GM12878 (cell line): ENCODE data around the gene TMEM61. TPM values are rescaled to one million over a fixed set of nuclear protein-coding genes. Genes with fewer than 3 reads are reported as not detected.

Experiments used
- ATAC-seq: fragments of 200-7000 bp; cut with Tn5 transposase; 3 replicates; pipeline ENCODE4 v1.9.1; 2020; ENCODE audit warnings: mild to moderate bottlenecking, moderate library complexity
- BruUV-seq: library from RNA; stranded (reverse); fragments of 400-500 nt; replicated peaks from 2 replicates; lab custom pipeline; 2021; lab: Mats Ljungman, UMichigan
- CTCF ChIA-PET: fragments of 300-600 bp; sonication (Branson Sonifier 250); formaldehyde crosslinking; extraction: SDS; loops from one replicate; lab custom pipeline; 2021; ENCODE audit warnings: inconsistent platforms; lab: Yijun Ruan, JAX
- POLR2A ChIA-PET: fragments of 350-600 bp; formaldehyde crosslinking; extraction: SDS; loops from one replicate; lab custom pipeline; 2021; ENCODE audit warnings: inconsistent platforms; lab: Charles Lee
- RAD21 ChIA-PET: fragments of 300-600 bp; sonication (Branson Sonifier 250); formaldehyde crosslinking; loops from one replicate; lab custom pipeline; 2023; ENCODE audit warnings: antibody characterized with exemption; ENCODE audit not compliant: unreplicated experiment; lab: Charles Lee
- SMC1A ChIA-PET: fragments of 300-600 bp; sonication (Branson Sonifier 250); formaldehyde crosslinking; loops from one replicate; lab custom pipeline; 2023; ENCODE audit not compliant: unreplicated experiment, uncharacterized antibody; lab: Charles Lee
- DNase-seq: peaks from one replicate; pipeline ENCODE4 v3.0.0-alpha.2; 2011; ENCODE audit warnings: low read depth, low spot score
- FAIRE-seq: peaks from 3 replicates; lab custom pipeline; 2011; peaks lifted over from hg19 to GRCh38; lab: Jason Lieb, UNC
- H2AFZ ChIP-seq: 2 replicates; pipeline ENCODE4 v1.6.0; 2011; ENCODE audit warnings: low read depth, low read length, control low read depth; ENCODE audit not compliant: control insufficient read depth
- H3K27ac ChIP-seq: 2 replicates; pipeline ENCODE4 v1.5.1; 2011; ENCODE audit warnings: control low read depth; ENCODE audit not compliant: control insufficient read depth, insufficient read depth
- H3K27me3 ChIP-seq, 2 experiments: replicated peaks in 1 of 2; 2 replicates each; pipeline versions ENCODE4 v1.6.0 to v1.6.1; 2011; ENCODE audit warnings: low read length in 1 of 2; ENCODE audit not compliant: control insufficient read depth in 2 of 2, insufficient read depth in 2 of 2
- H3K36me3 ChIP-seq, 2 experiments: 2 replicates each; pipeline ENCODE4 v1.5.1; 2011; ENCODE audit warnings: low read length in 1 of 2; ENCODE audit not compliant: control insufficient read depth in 2 of 2, insufficient read depth in 2 of 2
- H3K4me1 ChIP-seq: 2 replicates; pipeline ENCODE4 v1.6.1; 2011; ENCODE audit warnings: mild to moderate bottlenecking, low read length, moderate library complexity, mixed read lengths; ENCODE audit not compliant: control insufficient read depth, insufficient read depth
- H3K4me2 ChIP-seq: 2 replicates; pipeline ENCODE4 v1.6.0; 2011; ENCODE audit warnings: control low read depth; ENCODE audit not compliant: control insufficient read depth, insufficient read depth
- H3K4me3 ChIP-seq: fragments of 200-600 bp; sonication (generic); 2 replicates; pipeline ENCODE4 v1.5.1; 2016
- H3K79me2 ChIP-seq: 2 replicates; pipeline ENCODE4 v1.6.0; 2011; ENCODE audit warnings: low read length; ENCODE audit not compliant: control insufficient read depth, insufficient read depth
- H3K9ac ChIP-seq: 2 replicates; pipeline ENCODE4 v1.8.0; 2011; ENCODE audit warnings: low read length, control low read depth, mixed read lengths; ENCODE audit not compliant: control insufficient read depth, insufficient read depth
- H3K9me3 ChIP-seq: replicated peaks from 3 replicates; pipeline ENCODE4 v1.5.1; 2011; ENCODE audit warnings: mild to moderate bottlenecking, low read length; ENCODE audit not compliant: control insufficient read depth, insufficient read depth
- H4K20me1 ChIP-seq: 2 replicates; pipeline ENCODE4 v1.6.0; 2011; ENCODE audit not compliant: control insufficient read depth, insufficient read depth
- BHLHE40 ChIP-seq, 2 experiments: fragments of 450-650 bp in 1 of 2; IDR thresholded peaks; 2 replicates each; pipeline ENCODE4 v1.6.1; 2011 to 2017; ENCODE audit warnings: low read depth in 2 of 2, borderline replicate concordance in 1 of 2, improper control_type of control experiment in 1 of 2, low read length in 1 of 2, mild to moderate bottlenecking in 1 of 2
- CBX3 ChIP-seq: fragments of 200-600 bp; sonication (generic); IDR thresholded peaks from 2 replicates; pipeline ENCODE4 v1.6.1; 2016; ENCODE audit warnings: low read depth, borderline replicate concordance
- EZH2 ChIP-seq: IDR thresholded peaks from 2 replicates; pipeline ENCODE4 v1.6.1; 2012; ENCODE audit warnings: low read depth, mild to moderate bottlenecking, control low read depth, inconsistent platforms, low read length, borderline replicate concordance; ENCODE audit not compliant: control insufficient read depth
- HDGF ChIP-seq: fragments of 450-650 bp; IDR thresholded peaks from 2 replicates; pipeline ENCODE4 v1.6.1; 2016; ENCODE audit warnings: antibody characterized with exemption
- PAX8 ChIP-seq: fragments of 450-650 bp; IDR thresholded peaks from 2 replicates; pipeline ENCODE4 v1.6.1; 2017; ENCODE audit warnings: mild to moderate bottlenecking, moderate library complexity
- REST ChIP-seq: IDR thresholded peaks from 2 replicates; pipeline ENCODE4 v1.6.1; 2012; ENCODE audit warnings: mild to moderate bottlenecking, low read depth, low read length
- SMC3 ChIP-seq: IDR thresholded peaks from 2 replicates; pipeline ENCODE4 v1.6.1; 2011; ENCODE audit warnings: low read length, improper control_type of control experiment, borderline replicate concordance
- ZNF207 ChIP-seq: fragments of 450-650 bp; IDR thresholded peaks from 2 replicates; pipeline ENCODE4 v1.6.1; 2014; ENCODE audit warnings: antibody characterized with exemption, mild to moderate bottlenecking, borderline replicate concordance
- WGBS: methylation state at CpG from one replicate; pipeline ENCODE4 v1.1.6; 2016; ENCODE audit warnings: low lambda C conversion rate; ENCODE audit not compliant: insufficient replicate concordance, insufficient coverage; ENCODE audit errors: missing lambda C conversion rate; 5-methylcytosine and 5-hydroxymethylcytosine counted together
- in situ Hi-C: fragments of 300-500 bp; cut with MboI; formaldehyde crosslinking; loops from 9 replicates; pipeline ENCODE4 v1.14.3; 2018; ENCODE audit warnings: mixed read lengths
- intact Hi-C: fragments of 100-400 bp; cut with micrococcal nuclease; formaldehyde crosslinking; loops from one replicate; pipeline ENCODE4 v1.14.2; 2022; ENCODE audit not compliant: unreplicated experiment
- polyA plus RNA-seq, 11 experiments: library from polyadenylated mRNA; depleted of rRNA in 4 of 11; unstranded in 6 of 11; stranded (reverse) in 5 of 11; fragments of >200 nt; fragmentation: Nextera tagmentation in 4 of 11; fragmentation: Illumina TruSeq in 1 of 11; extraction: Ambion mirVana in 4 of 11; extraction: Trizol in 1 of 11; gene quantifications; 1 replicate in 1 of 11; 2 replicates in 10 of 11; pipeline versions ENCODE4 v1.2.1 to v1.2.3, GENCODE V29; 2011 to 2016; ENCODE audit warnings: inconsistent platforms in 2 of 11, missing spikeins in 2 of 11, low read depth in 1 of 11
- total RNA-seq, 4 experiments: library from RNA; depleted of rRNA in 3 of 4; stranded (reverse); fragments of >200 nt in 3 of 4; fragmentation: Illumina TruSeq in 1 of 4; extraction: Trizol in 1 of 4; gene quantifications; 2 replicates each; pipeline versions ENCODE4 v1.2.1 to v1.2.3, GENCODE V29; 2013 to 2021
- TF ChIP-seq, protein P1 (sequence below): IDR thresholded peaks from 2 replicates; pipeline ENCODE4 v1.6.1; 2011; ENCODE audit warnings: borderline replicate concordance, low read depth, mild to moderate bottlenecking, moderate library complexity, mixed read lengths, low read length; ENCODE audit not compliant: insufficient read depth; ENCODE audit errors: extremely low read length

TMEM61 gene
- total and polyA plus RNA-seq, 10 of the 15 experiments (the other 5 are each of a cell fraction or from before 2014, with no cell fraction given) = not detected

- WGBS = 59% methylated on average over 4 of the region's 4 CpGs
- in situ Hi-C loops = loop anchor here (5.0 kb wide), 1 partner anchor 45 kb away; the partner anchor contains the start of gene BSND
- CTCF ChIA-PET = interaction anchor here (0.6 to 11.9 kb wide), 6 partner anchors 9 to 387 kb away, joined by 3 to 436 read pairs (median 21); partner anchors contain the start of gene BSND
Observed at GRCh38 chr1:54951810-54952226, 28.6 kb upstream of the TMEM61 start.

More at GRCh38 chr1:54951810-54952226, 28.6 kb upstream of the TMEM61 start:
- RAD21 ChIA-PET = interaction anchor here (0.9 to 9.3 kb wide), 3 partner anchors 41 to 70 kb away, joined by 4 to 156 read pairs (median 6); partner anchors contain the start of gene BSND
- Histone ChIP-seq H4K20me1 (no peaks in the 10 kb centered on the region), H3K4me1 (no peaks in the 10 kb centered on the region), H3K9me3 (no peaks in the 10 kb centered on the region), H3K79me2 (no peaks in the 10 kb centered on the region), H2AFZ (no peak overlapping the region), H3K27me3 (no peaks in the 10 kb centered on the region), H3K4me3 (no peak overlapping the region), H3K9ac (no peak overlapping the region), H3K36me3 (no peaks in the 10 kb centered on the region), H3K4me2 (no peak overlapping the region), H3K27ac (no peak overlapping the region)
- BruUV-seq = no TSS peak
- intact Hi-C loops = no loop called here
- FAIRE-seq = no peak
- ATAC-seq = no peak
- SMC1A ChIA-PET = interaction anchor here (0.7 to 9.4 kb wide), 6 partner anchors 9 to 70 kb away, joined by 3 to 147 read pairs (median 4); partner anchors contain the start of gene BSND
- POLR2A ChIA-PET = no interaction called here
- TF ChIP-seq BHLHE40 (IDR thresholded peaks at IDR 0.05; ENCODE audit: borderline replicate concordance in 1 of 2, low read depth in 2 of 2, low read length in 1 of 2) (no peak), SMC3 (no peak), PAX8 (no peak), CBX3 (no peak), REST (no peak), HDGF (no peak), EZH2 (no peak), ZNF207 (no peak)
- TF ChIP-seq, protein P1, sequence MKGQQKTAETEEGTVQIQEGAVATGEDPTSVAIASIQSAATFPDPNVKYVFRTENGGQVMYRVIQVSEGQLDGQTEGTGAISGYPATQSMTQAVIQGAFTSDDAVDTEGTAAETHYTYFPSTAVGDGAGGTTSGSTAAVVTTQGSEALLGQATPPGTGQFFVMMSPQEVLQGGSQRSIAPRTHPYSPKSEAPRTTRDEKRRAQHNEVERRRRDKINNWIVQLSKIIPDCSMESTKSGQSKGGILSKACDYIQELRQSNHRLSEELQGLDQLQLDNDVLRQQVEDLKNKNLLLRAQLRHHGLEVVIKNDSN = no peak
- no peak for DNase-seq
